Ovary (tissue), 9 donors: ENCODE results near the gene FABP6. TPM values are rescaled to one million over a fixed set of nuclear protein-coding genes. Genes with fewer than 3 reads are reported as not detected.

Experiments used
- DNase-seq, 5 donors: peaks; one replicate each; pipeline ENCODE4 v3.0.0-alpha.2; 2019 to 2020
- H3K27ac ChIP-seq, 2 donors: fragments of 200-600 bp; one replicate each; pipeline versions ENCODE4 v1.5.1 to v1.8.0; 2019 to 2022
- H3K27me3 ChIP-seq: fragments of 200-600 bp; one replicate; pipeline ENCODE4 v1.8.0; 2022
- H3K36me3 ChIP-seq: fragments of 200-600 bp; sonication (generic); one replicate; pipeline ENCODE4 v1.5.1; 2019
- H3K4me1 ChIP-seq: one replicate; pipeline ENCODE4 v1.8.1; 2013; ENCODE audit warnings: mild to moderate bottlenecking, moderate library complexity; ENCODE audit not compliant: insufficient read depth
- H3K4me3 ChIP-seq: fragments of 200-600 bp; sonication (generic); one replicate; pipeline ENCODE4 v1.5.1; 2017
- H3K9me3 ChIP-seq, 2 donors: fragments of 200-600 bp in 1 of 2; sonication (generic) in 1 of 2; one replicate each; pipeline versions ENCODE4 v1.5.1 to v1.8.1; 2013 to 2019; ENCODE audit warnings: mild to moderate bottlenecking in 1 of 2, moderate library complexity in 1 of 2
- EP300 ChIP-seq: sonication (generic); formaldehyde crosslinking; IDR thresholded peaks from one replicate; pipeline ENCODE4 v1.6.1; 2017; ENCODE audit warnings: antibody characterized with exemption
- POLR2A ChIP-seq: fragments of 450-650 bp; IDR thresholded peaks from one replicate; pipeline ENCODE4 v1.6.1; 2017; ENCODE audit warnings: antibody characterized with exemption, mild to moderate bottlenecking, moderate library complexity
- WGBS, 3 donors: extraction: QIAGEN DNeasy Blood & Tissue Kit in 1 of 3; methylation state at CpG; one replicate each; pipeline versions ENCODE4 v1.1.5 to v1.1.7; 2013 to 2017; 5-methylcytosine and 5-hydroxymethylcytosine counted together
- intact Hi-C, 4 donors: fragments of 100-400 bp; cut with DNase I; formaldehyde crosslinking; loops; one replicate each; pipeline versions ENCODE4 v1.11.0 to v1.15.1; 2022 to 2023
- polyA plus RNA-seq, 2 donors: library from polyadenylated mRNA; stranded (reverse); fragments of 200-250 nt in 1 of 2; fragments of 350-450 nt in 1 of 2; fragmentation: Illumina TruSeq in 1 of 2; extraction: RNeasy Lipid Tissue Mini Kit (QIAGEN cat#74804) in 1 of 2; gene quantifications; one replicate each; pipeline ENCODE4 v1.2.3, GENCODE V29; 2013 to 2014
- total RNA-seq, 7 donors: library from RNA; depleted of rRNA in 2 of 7; stranded (reverse); fragments of >200 nt in 2 of 7; fragmentation: NEBNext Ultra II Directional in 3 of 7; extraction: Animal tissue kit (Norgen Biotek cat#: 25700) in 3 of 7; gene quantifications; one replicate each; pipeline versions ENCODE4 v1.1.0 to v1.2.4, GENCODE V29; 2016 to 2023
- TF ChIP-seq, protein P1 (sequence below), 3 donors: fragments of 450-650 bp in 2 of 3; fragments of 200-600 bp in 1 of 3; IDR thresholded peaks; one replicate each; pipeline versions ENCODE4 v1.5.1 to v1.8.0; 2016 to 2022; ENCODE audit warnings: antibody characterized with exemption in 3 of 3, mild to moderate bottlenecking in 1 of 3
- donor health status: DM: no; HTN: no; CAD: no; lungs with moderate emphysema.
- donor health status: DM: no; HTN: no; CAD: no.
- donor health status: Bipolar disorder and iron deficiency.
- donor health status: DM: yes; HTN: yes; CAD: no.
- donor health status: DM: no; HTN: no; CAD: no.
- donor health status: DM: yes; HTN: yes; CAD: no.

FABP6 gene
- total and polyA plus RNA-seq, 9 donors: 0.83 to 10.6 (median 2.8) TPM; not detected in 5

- whole genome bisulfite sequencing, 3 donors: 86 to 96% (median 90%) methylated on average over 2 of the region's 2 CpGs
- no peaks in the 10 kb centered on the region for H3K27me3 ChIP-seq
- H3K9me3 ChIP-seq: no peaks in the 10 kb centered on the region
- TF ChIP-seq, protein P1, sequence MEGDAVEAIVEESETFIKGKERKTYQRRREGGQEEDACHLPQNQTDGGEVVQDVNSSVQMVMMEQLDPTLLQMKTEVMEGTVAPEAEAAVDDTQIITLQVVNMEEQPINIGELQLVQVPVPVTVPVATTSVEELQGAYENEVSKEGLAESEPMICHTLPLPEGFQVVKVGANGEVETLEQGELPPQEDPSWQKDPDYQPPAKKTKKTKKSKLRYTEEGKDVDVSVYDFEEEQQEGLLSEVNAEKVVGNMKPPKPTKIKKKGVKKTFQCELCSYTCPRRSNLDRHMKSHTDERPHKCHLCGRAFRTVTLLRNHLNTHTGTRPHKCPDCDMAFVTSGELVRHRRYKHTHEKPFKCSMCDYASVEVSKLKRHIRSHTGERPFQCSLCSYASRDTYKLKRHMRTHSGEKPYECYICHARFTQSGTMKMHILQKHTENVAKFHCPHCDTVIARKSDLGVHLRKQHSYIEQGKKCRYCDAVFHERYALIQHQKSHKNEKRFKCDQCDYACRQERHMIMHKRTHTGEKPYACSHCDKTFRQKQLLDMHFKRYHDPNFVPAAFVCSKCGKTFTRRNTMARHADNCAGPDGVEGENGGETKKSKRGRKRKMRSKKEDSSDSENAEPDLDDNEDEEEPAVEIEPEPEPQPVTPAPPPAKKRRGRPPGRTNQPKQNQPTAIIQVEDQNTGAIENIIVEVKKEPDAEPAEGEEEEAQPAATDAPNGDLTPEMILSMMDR (IDR thresholded peaks at IDR 0.05): no peak
- TF ChIP-seq EP300: no peak
- no peak for TF ChIP-seq POLR2A
- intact Hi-C loops: no loop called here
- no peaks in the 10 kb centered on the region for H3K36me3 ChIP-seq
- no peaks in the 10 kb centered on the region for H3K4me1 ChIP-seq
- no peak overlapping the region for H3K27ac ChIP-seq
- no peak overlapping the region for H3K4me3 ChIP-seq
- DNase-seq: no peak
Observed at GRCh38 chr5:160250826-160251225, 21.5 kb downstream of the FABP6 start.

GRCh38 chr5:160251406-160252155, 22.3 kb downstream of the FABP6 start:
- Histone ChIP-seq H3K4me1 (no peaks in the 10 kb centered on the region), H3K9me3 (no peaks in the 10 kb centered on the region), H3K4me3 (no peak overlapping the region), H3K36me3 (no peaks in the 10 kb centered on the region), H3K27me3 (no peaks in the 10 kb centered on the region), H3K27ac (no peak overlapping the region)
- DNase-seq: no peak
- intact Hi-C loops: no loop called here
- 79 to 88% (median 85%) methylated on average over 14 of the region's 14 CpGs for WGBS, 3 donors
- TF ChIP-seq POLR2A (no peak), EP300 (no peak)
- TF ChIP-seq, protein P1 (IDR thresholded peaks at IDR 0.05): no peak

GRCh38 chr5:160252916-160253315, 23.6 kb downstream of the FABP6 start:
- Histone ChIP-seq H3K4me1 (no peaks in the 10 kb centered on the region), H3K27me3 (no peaks in the 10 kb centered on the region), H3K9me3 (no peaks in the 10 kb centered on the region), H3K4me3 (no peak overlapping the region), H3K27ac (no peak overlapping the region), H3K36me3 (no peaks in the 10 kb centered on the region)
- intact Hi-C loops: no loop called here
- TF ChIP-seq EP300: no peak
- 85 to 88% (median 86%) methylated on average over 9 of the region's 9 CpGs for WGBS, 3 donors
- no peak for DNase-seq

GRCh38 chr5:160253441-160253840, 24.1 kb downstream of the FABP6 start:
- Histone ChIP-seq H3K4me3 (no peak overlapping the region), H3K9me3 (no peaks in the 10 kb centered on the region), H3K27me3 (no peaks in the 10 kb centered on the region), H3K27ac (no peak overlapping the region), H3K4me1 (no peaks in the 10 kb centered on the region), H3K36me3 (no peaks in the 10 kb centered on the region)
- intact Hi-C loops: no loop called here
- TF ChIP-seq, protein P1 (IDR thresholded peaks at IDR 0.05): no peak
- TF ChIP-seq POLR2A: no peak
- no peak for TF ChIP-seq EP300
- WGBS, 3 donors: 85 to 92% (median 89%) methylated on average over 15 to 17 of the region's 17 CpGs
- DNase-seq: no peak

GRCh38 chr5:160254706-160255105, 25.4 kb downstream of the FABP6 start:
- Histone ChIP-seq H3K27ac (no peak overlapping the region), H3K9me3 (no peaks in the 10 kb centered on the region), H3K4me3 (no peak overlapping the region), H3K27me3 (no peaks in the 10 kb centered on the region), H3K4me1 (no peaks in the 10 kb centered on the region), H3K36me3 (no peaks in the 10 kb centered on the region)
- WGBS, 3 donors: 96 to 98% (median 97%) methylated on average over 6 of the region's 6 CpGs
- intact Hi-C loops: no loop called here
- no peak for DNase-seq
- TF ChIP-seq POLR2A (no peak), EP300 (no peak)
- TF ChIP-seq, protein P1 (IDR thresholded peaks at IDR 0.05): no peak
